GM23248 (cell line): ENCODE data around the gene ADGRL2. TPM values are rescaled to one million over a fixed set of nuclear protein-coding genes. Genes with fewer than 3 reads are reported as not detected.

ENCODE experiments used
- DNase-seq: peaks from one replicate; pipeline ENCODE4 v3.0.0-alpha.2; 2015
- H2AFZ ChIP-seq: fragments of 200-600 bp; sonication (generic); 2 replicates; pipeline ENCODE4 v1.6.1; 2016; ENCODE audit warnings: antibody characterized with exemption
- H3F3A ChIP-seq: fragments of 200-600 bp; sonication (generic); 2 replicates; pipeline ENCODE4 v1.6.1; 2016; ENCODE audit warnings: mild to moderate bottlenecking, antibody characterized with exemption, mixed run types; ENCODE audit not compliant: insufficient read depth
- H3K27ac ChIP-seq: fragments of 200-600 bp; sonication (generic); 2 replicates; pipeline ENCODE4 v1.5.1; 2016; ENCODE audit warnings: mild to moderate bottlenecking
- H3K27me3 ChIP-seq: fragments of 200-600 bp; sonication (generic); replicated peaks from 2 replicates; pipeline ENCODE4 v1.6.1; 2016; ENCODE audit warnings: mild to moderate bottlenecking; ENCODE audit not compliant: insufficient read depth
- H3K36me3 ChIP-seq: fragments of 200-600 bp; sonication (generic); 2 replicates; pipeline ENCODE4 v1.6.1; 2016; ENCODE audit warnings: low read depth, mild to moderate bottlenecking
- H3K4me1 ChIP-seq: fragments of 200-600 bp; sonication (generic); 2 replicates; pipeline ENCODE4 v1.6.1; 2016; ENCODE audit warnings: mild to moderate bottlenecking; ENCODE audit not compliant: insufficient read depth
- H3K4me2 ChIP-seq: fragments of 200-600 bp; sonication (generic); one replicate; pipeline ENCODE4 v1.6.1; 2016; ENCODE audit warnings: mild to moderate bottlenecking; ENCODE audit not compliant: unreplicated experiment
- H3K4me3 ChIP-seq: fragments of 200-600 bp; sonication (generic); 2 replicates; pipeline ENCODE4 v1.5.1; 2016; ENCODE audit warnings: mild to moderate bottlenecking
- H3K79me2 ChIP-seq: fragments of 200-600 bp; sonication (generic); 2 replicates; pipeline ENCODE4 v1.6.1; 2016; ENCODE audit warnings: mild to moderate bottlenecking; ENCODE audit not compliant: insufficient read depth
- H3K9ac ChIP-seq: fragments of 200-600 bp; sonication (generic); 2 replicates; pipeline ENCODE4 v1.6.1; 2016; ENCODE audit warnings: mild to moderate bottlenecking
- H3K9me2 ChIP-seq: fragments of 200-600 bp; sonication (generic); 2 replicates; pipeline ENCODE4 v1.6.1; 2016; ENCODE audit warnings: mixed run types, mild to moderate bottlenecking, moderate library complexity; ENCODE audit not compliant: insufficient read depth
- H3K9me3 ChIP-seq: fragments of 200-600 bp; sonication (generic); one replicate; pipeline ENCODE4 v1.6.1; 2017; ENCODE audit warnings: low read depth
- H4K20me1 ChIP-seq: fragments of 200-600 bp; sonication (generic); 2 replicates; pipeline ENCODE4 v1.6.0; 2016; ENCODE audit not compliant: insufficient read depth
- EZH2 ChIP-seq: fragments of 200-600 bp; sonication (generic); IDR thresholded peaks from 2 replicates; pipeline ENCODE4 v1.6.1; 2018; ENCODE audit warnings: antibody characterized with exemption, mild to moderate bottlenecking; ENCODE audit not compliant: insufficient read depth, poor library complexity, severe bottlenecking
- EZH2phosphoT487 ChIP-seq: fragments of 200-600 bp; sonication (generic); IDR thresholded peaks from 2 replicates; pipeline ENCODE4 v1.6.1; 2018; ENCODE audit warnings: antibody characterized with exemption, moderate library complexity, mild to moderate bottlenecking, low read depth; ENCODE audit not compliant: insufficient read depth
- WGBS, 2 experiments: methylation state at CpG; one replicate each; pipeline ENCODE4 v1.1.6; 2015 to 2017; ENCODE audit warnings: low lambda C conversion rate in 2 of 2, low coverage in 1 of 2; ENCODE audit errors: missing lambda C conversion rate in 2 of 2; 5-methylcytosine and 5-hydroxymethylcytosine counted together
- in situ Hi-C: fragments of 300-500 bp; cut with MboI; formaldehyde crosslinking; loops from 2 replicates; pipeline ENCODE4 v1.15.0; 2020
- polyA plus RNA-seq: library from polyadenylated mRNA; unstranded; fragments of >200 nt; fragmentation: Nextera tagmentation; extraction: Ambion mirVana; gene quantifications from 2 replicates; pipeline ENCODE4 v1.2.1, GENCODE V29; 2016
- total RNA-seq: library from RNA; depleted of rRNA; stranded (reverse); fragments of >200 nt; shearing (Covaris generic); gene quantifications from 2 replicates; pipeline ENCODE4 v1.2.3, GENCODE V29; 2014

Gene ADGRL2
- total and polyA plus RNA-seq, 2 experiments from 2014 or later, result 12.3 to 41.6 TPM

DNA sequence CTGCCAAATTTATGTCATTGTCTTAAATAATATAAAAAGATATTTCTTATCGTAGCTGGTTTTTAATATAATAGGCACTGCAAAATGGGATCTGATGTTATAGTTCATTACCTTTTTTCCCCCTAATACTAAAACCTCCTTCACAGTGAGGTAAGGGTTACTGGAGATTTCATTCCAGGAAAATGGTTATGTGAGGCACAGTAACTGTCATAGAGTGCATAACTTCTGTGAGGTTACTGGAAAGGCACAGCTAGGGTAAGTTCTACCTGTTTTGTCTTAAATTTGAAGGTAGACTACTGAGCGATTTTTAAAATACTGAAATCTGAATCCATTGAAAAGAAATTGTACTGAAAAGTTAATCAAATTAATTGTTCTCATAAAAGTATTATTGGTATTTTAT, 13.0 kb downstream of the ADGRL2 start:
- Histone ChIP-seq H3K4me1 (peaks cover 12% of the 10 kb centered on the region; the same call in 1 of the 2 replicates), H3K79me2 (peaks cover 92% of the 10 kb centered on the region), H3K9me2 (no peaks in the 10 kb centered on the region), H3K36me3 (no peaks in the 10 kb centered on the region), H3K9me3 (no peaks in the 10 kb centered on the region), H3K27ac (no peak overlapping the region), H3K27me3 (no peaks in the 10 kb centered on the region), H3F3A (no peaks in the 10 kb centered on the region), H3K4me3 (no peak overlapping the region), H3K4me2 (no peak overlapping the region), H4K20me1 (no peaks in the 10 kb centered on the region), H3K9ac (no peak overlapping the region), H2AFZ (no peak overlapping the region)
- TF ChIP-seq EZH2, result no peak
- TF ChIP-seq EZH2phosphoT487, result no peak
- in situ Hi-C loops, result no loop called here
- no peak for DNase-seq
- WGBS, 2 experiments, result 75 to 82% methylated on average over 2 of the region's 2 CpGs

DNA sequence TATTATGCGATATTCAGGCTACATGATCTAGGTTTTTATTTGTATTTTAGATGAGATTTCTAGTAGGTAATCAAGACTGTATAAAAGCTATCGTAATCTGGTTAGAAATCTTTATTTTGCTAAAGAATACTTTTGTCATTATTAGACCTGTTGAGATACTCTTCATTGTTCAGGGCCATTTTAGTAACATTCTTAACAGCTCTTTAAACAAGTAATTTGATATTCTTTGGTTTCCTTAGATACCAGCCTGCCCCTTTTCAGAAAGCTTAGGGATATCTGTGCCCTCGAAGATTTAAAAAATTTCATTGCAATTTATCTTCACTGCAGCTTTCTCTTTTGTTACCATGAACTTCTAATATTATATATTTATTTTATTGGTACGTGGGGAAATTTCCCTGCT, 18.9 kb downstream of the ADGRL2 start:
- WGBS, 2 experiments, result 68 to 74% methylated on average over 4 of the region's 4 CpGs
- in situ Hi-C loops, result no loop called here
- Histone ChIP-seq H3K9me3 (no peaks in the 10 kb centered on the region), H3K79me2 (peaks cover 62% of the 10 kb centered on the region), H3K9ac (no peak overlapping the region), H3K4me3 (no peak overlapping the region), H4K20me1 (no peaks in the 10 kb centered on the region), H3K27ac (no peak overlapping the region), H3K4me2 (no peak overlapping the region), H3K27me3 (no peaks in the 10 kb centered on the region), H3K9me2 (no peaks in the 10 kb centered on the region), H2AFZ (no peak overlapping the region), H3K36me3 (no peaks in the 10 kb centered on the region), H3F3A (no peaks in the 10 kb centered on the region), H3K4me1 (no peaks in the 10 kb centered on the region)
- no peak for DNase-seq
- TF ChIP-seq EZH2, result no peak
- no peak for TF ChIP-seq EZH2phosphoT487

DNA sequence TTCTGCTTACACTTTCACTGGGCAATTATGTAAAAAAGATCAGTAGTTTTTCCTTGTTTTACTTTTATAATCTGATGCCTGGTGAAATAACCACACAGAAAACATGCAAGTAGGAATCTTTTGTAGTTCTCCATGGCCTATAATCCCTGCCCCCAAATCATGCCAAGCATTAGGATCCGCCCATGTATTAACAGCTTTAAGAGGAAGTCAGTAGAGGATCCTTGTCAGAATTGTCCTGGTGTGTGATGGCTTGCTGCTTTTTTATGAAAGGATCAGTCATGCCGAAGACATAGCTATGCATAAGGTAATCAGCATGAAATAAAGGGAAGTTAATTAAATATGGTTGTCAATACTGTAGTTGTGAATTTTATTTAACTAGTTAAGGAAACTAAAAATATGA, 20.0 kb downstream of the ADGRL2 start:
- H3K9me3 ChIP-seq, result no peaks in the 10 kb centered on the region
- H3K4me2 ChIP-seq, result no peak overlapping the region
- peaks cover 53% of the 10 kb centered on the region for H3K79me2 ChIP-seq
- H3K9ac ChIP-seq, result no peak overlapping the region
- no peaks in the 10 kb centered on the region for H3K4me1 ChIP-seq
- no peaks in the 10 kb centered on the region for H4K20me1 ChIP-seq
- H3K27me3 ChIP-seq, result no peaks in the 10 kb centered on the region
- no peaks in the 10 kb centered on the region for H3F3A ChIP-seq
- WGBS, 2 experiments, result 97 to 98% methylated on average over 2 of the region's 2 CpGs
- no peak for TF ChIP-seq EZH2phosphoT487
- TF ChIP-seq EZH2, result no peak
- in situ Hi-C loops, result no loop called here
- no peak overlapping the region for H2AFZ ChIP-seq
- H3K36me3 ChIP-seq, result no peaks in the 10 kb centered on the region
- no peak overlapping the region for H3K27ac ChIP-seq
- H3K9me2 ChIP-seq, result no peaks in the 10 kb centered on the region
- H3K4me3 ChIP-seq, result no peak overlapping the region
- DNase-seq, result no peak

DNA sequence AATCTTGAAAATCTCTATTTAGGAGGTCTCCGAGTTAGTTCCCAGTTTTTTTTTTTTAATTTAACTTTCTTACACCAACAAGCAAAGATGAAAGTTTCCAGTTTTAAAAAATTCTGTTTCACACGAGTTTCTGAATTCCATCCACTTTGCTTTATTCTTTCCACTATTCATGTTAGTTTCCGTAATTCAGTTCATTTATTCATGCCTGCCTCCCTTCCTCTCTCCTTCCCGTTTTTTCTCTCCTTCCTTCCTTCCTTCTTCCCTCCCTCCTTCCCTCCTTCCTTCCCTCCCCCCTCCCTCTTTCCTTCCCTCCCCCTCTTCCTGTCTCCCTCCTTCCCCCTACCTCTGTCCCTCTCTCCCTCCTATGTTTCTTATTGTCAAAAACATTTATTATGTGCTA, 22.3 kb downstream of the ADGRL2 start:
- no peak for TF ChIP-seq EZH2phosphoT487
- TF ChIP-seq EZH2, result no peak
- in situ Hi-C loops, result no loop called here
- Histone ChIP-seq H4K20me1 (no peaks in the 10 kb centered on the region), H3K9ac (no peak overlapping the region), H3K4me1 (no peaks in the 10 kb centered on the region), H2AFZ (no peak overlapping the region), H3K9me2 (no peaks in the 10 kb centered on the region), H3F3A (no peaks in the 10 kb centered on the region), H3K36me3 (no peaks in the 10 kb centered on the region), H3K79me2 (peaks cover 54% of the 10 kb centered on the region), H3K27ac (no peak overlapping the region), H3K4me2 (no peak overlapping the region), H3K27me3 (no peaks in the 10 kb centered on the region), H3K9me3 (no peaks in the 10 kb centered on the region), H3K4me3 (no peak overlapping the region)
- no peak for DNase-seq
- 88 to 95% methylated on average over 3 to 4 of the region's 4 CpGs for WGBS, 2 experiments

DNA sequence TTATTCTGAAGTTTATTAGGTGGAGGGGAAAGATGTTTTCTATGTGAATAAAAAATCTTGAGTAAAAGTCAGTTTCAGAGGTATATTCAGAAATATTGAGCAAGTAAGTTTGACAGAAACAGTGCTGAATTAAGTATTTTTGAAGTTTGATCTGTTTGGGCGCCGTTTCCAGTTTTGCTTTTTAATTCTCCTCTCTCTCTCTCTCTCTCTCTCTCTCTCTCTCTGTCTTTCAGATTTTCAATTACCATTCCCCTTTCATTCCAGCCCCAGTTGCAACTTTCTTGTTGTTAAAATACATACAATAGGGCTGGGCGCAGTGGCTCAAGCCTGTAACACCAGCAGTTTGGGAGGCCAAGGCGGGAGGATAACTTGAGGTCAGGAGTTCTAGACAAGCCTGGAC, 24.0 kb downstream of the ADGRL2 start:
- TF ChIP-seq EZH2 (no peak), EZH2phosphoT487 (no peak)
- Histone ChIP-seq H3K79me2 (peaks cover 44% of the 10 kb centered on the region), H3K27ac (no peak overlapping the region), H3F3A (no peaks in the 10 kb centered on the region), H3K4me1 (no peaks in the 10 kb centered on the region), H3K9me2 (no peaks in the 10 kb centered on the region), H3K9ac (no peak overlapping the region), H3K4me2 (no peak overlapping the region), H2AFZ (no peak overlapping the region), H3K36me3 (no peaks in the 10 kb centered on the region), H4K20me1 (no peaks in the 10 kb centered on the region), H3K4me3 (no peak overlapping the region), H3K9me3 (no peaks in the 10 kb centered on the region), H3K27me3 (no peaks in the 10 kb centered on the region)
- DNase-seq, result no peak
- 73 to 98% methylated on average over 3 to 4 of the region's 4 CpGs for WGBS, 2 experiments
- in situ Hi-C loops, result no loop called here
